HL-60/S4 (cell line): ENCODE measurements around the gene RASGEF1B.

Source experiments
- in situ Hi-C: fragments of 300-500 bp; cut with MboI; formaldehyde crosslinking; loops from 2 replicates; pipeline ENCODE4 v1.14.3; 2022; ENCODE audit warnings: low sequenced_read_pairs

The RASGEF1B gene

GRCh38 chr4:81405900-81406401, 65.8 kb downstream of the RASGEF1B start:
- in situ Hi-C loops, result loop anchor here (10.0 to 25.0 kb wide), 2 partner anchors 439 to 806 kb away; no protein-coding TSS in a partner anchor

GRCh38 chr4:81404741-81405140, 67.0 kb downstream of the RASGEF1B start:
- in situ Hi-C loops, result loop anchor here (10.0 to 25.0 kb wide), 2 partner anchors 440 to 808 kb away; no protein-coding TSS in a partner anchor

- in situ Hi-C loops, result loop anchor here (10.0 to 25.0 kb wide), 2 partner anchors 441 to 808 kb away; no protein-coding TSS in a partner anchor
These were observed 67.4 kb downstream of the RASGEF1B start for GRCh38 chr4:81404294-81404693.

- in situ Hi-C loops, result loop anchor here (10.0 to 25.0 kb wide), 2 partner anchors 445 to 813 kb away; no protein-coding TSS in a partner anchor
These were observed 72.2 kb downstream of the RASGEF1B start for GRCh38 chr4:81399306-81400086.

GRCh38 chr4:81398379-81398778, 73.3 kb downstream of the RASGEF1B start:
- in situ Hi-C loops, result no loop called here

- in situ Hi-C loops, result no loop called here
These were observed 74.1 kb downstream of the RASGEF1B start for GRCh38 chr4:81397635-81398034.

GRCh38 chr4:81395239-81395638, 76.5 kb downstream of the RASGEF1B start:
- in situ Hi-C loops, result no loop called here

- in situ Hi-C loops, result no loop called here
These were observed 79.5 kb downstream of the RASGEF1B start for GRCh38 chr4:81392164-81392563.

GRCh38 chr4:81389720-81390119, 82.0 kb downstream of the RASGEF1B start:
- in situ Hi-C loops, result no loop called here

- in situ Hi-C loops, result no loop called here
These were observed 91.3 kb downstream of the RASGEF1B start for GRCh38 chr4:81380437-81380836.

GRCh38 chr4:81378386-81378785, 93.3 kb downstream of the RASGEF1B start:
- in situ Hi-C loops, result no loop called here

- in situ Hi-C loops, result no loop called here
These were observed 94.5 kb downstream of the RASGEF1B start for GRCh38 chr4:81377191-81377590.

- in situ Hi-C loops, result no loop called here
These were observed 95.0 kb downstream of the RASGEF1B start for GRCh38 chr4:81376720-81377119.
